ENCODE results near the gene LTB.
"Not testable (repeated sequence)": the region's sequence is repeated elsewhere in the genome, so short reads cannot be mapped to it uniquely, and the experiment has no call there.

LTB gene

GRCh38 chr6:31607317-31607716 is 25.1 kb upstream of the LTB start:
- no peak for DNase-seq

DNA sequence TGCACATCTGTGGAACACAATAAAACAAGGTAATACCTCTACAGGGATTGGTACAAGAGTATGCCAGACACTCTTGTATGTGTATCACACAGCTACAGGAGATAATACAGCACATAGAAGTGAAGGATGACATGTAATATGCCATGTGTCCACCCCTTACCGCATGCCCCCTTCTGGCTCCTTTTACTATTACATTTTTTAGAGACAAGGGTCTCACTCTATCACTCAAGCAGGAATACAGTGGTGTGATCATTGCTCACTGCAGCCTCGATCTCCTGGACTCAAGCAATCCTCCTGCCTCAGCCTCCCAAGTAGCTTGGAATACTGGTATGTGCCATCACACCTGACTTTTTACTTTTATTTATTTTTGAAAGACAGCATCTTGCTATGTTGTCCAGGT is 14.8 kb upstream of the LTB start:
- DNase-seq: no peak

DNA sequence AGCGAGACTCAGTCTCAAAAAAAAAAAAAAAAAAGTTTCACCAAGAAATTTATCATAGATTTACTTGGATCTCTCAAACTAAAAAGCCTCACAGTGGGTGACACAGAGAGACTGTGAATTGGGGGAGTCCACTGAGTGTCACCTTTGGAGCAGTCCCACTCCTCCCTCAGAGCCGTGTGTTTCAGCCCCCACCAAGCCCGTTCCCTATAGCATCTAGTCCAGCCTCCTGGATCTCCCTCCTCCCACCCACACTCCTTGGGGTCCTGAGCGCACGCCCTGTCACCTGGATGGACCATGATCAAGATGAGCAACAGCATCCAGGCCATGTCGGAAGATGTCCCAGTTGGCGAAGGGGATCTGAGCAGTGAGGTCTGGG is 10.2 kb upstream of the LTB start:
- no peak for DNase-seq

GRCh38 chr6:31590691-31591090 is 8.5 kb upstream of the LTB start:
- DNase-seq: not testable (repeated sequence)

DNA sequence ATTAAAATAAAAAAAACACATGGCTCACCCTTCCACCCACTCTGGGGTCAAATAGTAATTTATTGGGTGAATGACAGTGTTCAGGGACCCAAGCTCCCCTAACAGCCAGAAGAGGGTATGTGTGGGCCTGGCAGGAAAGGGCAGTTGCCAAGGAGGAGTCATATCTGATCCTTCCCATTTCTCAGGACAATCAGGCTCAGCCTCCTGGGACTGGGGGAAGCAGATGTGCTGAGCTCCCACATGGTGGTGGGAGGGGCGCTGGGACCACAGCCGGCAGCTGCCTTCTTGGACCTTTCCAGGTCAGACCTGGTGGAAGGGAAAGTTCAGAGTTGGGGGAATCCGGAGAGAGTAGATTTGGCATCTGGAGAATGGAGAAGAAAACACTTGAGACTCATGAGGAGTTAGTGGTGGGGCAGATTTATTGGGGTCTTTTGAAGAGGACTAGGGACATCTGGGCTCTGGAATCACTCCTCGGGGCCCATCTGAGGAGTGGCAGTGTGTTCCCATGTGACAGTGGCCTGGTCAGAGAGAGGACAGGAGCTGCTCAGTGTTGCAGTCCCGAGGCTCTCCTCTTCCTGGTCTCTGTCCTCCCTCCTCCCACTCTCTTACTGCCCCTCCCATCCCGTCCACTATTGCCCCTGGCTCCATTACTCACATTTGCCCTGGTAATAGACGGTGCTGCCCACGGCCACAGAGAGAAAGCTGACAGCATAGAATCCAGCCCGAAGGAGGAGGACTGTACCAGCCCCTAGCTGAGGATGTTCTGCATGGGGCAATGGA is 6.8 kb upstream of the LTB start:
- DNase-seq: no peak

DNA sequence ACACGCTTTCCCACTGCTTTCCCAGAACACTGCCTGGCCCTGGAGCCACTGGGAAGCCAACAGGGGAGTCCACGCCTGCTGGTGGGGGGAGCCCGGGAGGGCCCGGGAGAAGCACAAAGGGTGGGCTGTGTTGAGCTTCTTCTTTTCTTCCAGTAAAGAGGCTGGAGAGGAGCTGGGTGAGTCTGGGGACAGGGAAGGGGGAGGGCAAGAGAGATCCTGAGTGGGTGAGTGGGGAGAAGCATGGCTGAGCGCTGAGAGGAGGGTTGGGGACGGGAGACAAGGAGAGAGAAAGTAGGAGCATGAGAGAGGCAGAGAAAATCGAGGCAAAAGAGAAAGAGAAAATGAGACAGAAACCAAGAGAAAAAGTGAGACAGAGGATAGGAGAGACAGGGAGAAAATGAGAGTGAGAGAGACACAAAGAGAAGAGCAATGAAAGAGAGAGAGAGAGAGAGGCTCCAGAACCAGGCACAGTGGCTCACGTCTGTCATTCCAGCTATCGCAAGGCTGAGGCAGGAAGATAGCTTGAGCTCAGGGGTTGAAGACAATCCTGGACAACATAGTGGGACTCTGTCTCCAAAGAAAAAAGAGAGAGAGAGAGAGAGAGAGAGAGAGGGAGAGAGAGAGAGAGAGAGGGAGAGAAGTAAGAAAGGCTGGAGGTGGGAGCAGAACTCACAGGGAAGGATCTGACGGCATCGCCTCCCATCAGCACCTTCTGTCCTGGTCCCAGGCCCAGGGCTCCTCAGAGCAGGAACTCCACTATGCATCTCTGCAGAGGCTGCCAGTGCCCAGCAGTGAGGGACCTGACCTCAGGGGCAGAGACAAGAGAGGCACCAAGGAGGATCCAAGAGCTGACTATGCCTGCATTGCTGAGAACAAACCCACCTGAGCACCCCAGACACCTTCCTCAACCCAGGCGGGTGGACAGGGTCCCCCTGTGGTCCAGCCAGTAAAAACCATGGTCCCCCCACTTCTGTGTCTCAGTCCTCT is 5.9 kb upstream of the LTB start:
- DNase-seq: no peak

DNA sequence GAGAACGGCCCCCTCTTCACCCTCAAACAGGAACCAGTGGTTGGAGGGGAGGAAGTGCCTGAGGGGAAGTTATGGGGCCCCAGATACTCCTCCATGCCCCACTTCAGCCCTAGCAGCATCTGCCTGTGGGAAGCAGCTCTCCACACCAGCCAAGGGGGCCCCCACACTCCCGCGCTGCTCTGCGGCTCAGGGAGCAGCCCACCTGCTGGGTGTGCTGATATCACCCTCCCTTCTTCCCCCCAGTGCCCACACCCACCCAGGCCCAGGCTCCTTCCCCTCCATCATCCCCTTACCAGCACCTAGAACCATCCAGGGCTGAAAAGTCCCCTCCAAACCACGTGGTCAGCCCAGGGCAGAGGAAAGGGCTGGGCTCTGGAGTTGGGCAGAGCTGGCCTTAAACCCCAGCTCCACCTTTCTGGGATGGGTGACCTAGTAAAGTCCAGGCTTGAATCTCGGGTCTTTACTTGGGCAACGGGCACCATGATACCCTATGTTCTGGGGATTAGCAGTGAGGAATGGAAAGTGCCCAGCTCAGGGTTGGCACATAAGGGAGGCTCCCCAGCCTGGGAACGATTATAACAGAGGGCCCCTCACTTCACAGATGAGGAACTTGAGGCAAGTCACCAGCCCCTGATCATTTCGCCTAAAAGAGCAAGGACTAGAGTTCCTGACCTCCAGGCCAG is 4.5 kb upstream of the LTB start:
- DNase-seq: no peak

GRCh38 chr6:31586008-31586407 is 3.8 kb upstream of the LTB start, which contains the start of gene LST1:
LST1 (plus strand) TSS chr6:31586277; CDS start chr6:31587300, 1,023 bp downstream.
- no peak for DNase-seq

DNA sequence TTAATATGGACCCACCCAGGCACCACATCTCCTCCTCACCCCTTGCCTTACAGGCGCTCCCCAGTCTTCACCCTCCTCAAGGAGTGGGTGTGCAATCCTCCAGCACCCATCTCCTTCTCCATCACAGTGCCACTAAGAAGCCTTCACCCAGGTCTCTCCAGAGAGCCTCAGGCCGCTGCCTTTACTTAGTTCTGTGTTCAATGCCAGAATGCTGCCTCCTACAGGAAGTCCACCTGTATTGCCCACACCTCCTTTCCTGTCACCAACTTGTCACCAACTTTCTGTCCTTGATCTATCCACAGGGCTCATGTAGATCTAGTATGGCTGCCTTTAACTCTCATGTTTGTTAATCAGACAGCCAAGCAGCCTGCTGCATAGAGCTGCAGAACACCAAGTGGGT is 3.3 kb upstream of the LTB start:
- peak; percentile 76 for DNase-seq

DNA sequence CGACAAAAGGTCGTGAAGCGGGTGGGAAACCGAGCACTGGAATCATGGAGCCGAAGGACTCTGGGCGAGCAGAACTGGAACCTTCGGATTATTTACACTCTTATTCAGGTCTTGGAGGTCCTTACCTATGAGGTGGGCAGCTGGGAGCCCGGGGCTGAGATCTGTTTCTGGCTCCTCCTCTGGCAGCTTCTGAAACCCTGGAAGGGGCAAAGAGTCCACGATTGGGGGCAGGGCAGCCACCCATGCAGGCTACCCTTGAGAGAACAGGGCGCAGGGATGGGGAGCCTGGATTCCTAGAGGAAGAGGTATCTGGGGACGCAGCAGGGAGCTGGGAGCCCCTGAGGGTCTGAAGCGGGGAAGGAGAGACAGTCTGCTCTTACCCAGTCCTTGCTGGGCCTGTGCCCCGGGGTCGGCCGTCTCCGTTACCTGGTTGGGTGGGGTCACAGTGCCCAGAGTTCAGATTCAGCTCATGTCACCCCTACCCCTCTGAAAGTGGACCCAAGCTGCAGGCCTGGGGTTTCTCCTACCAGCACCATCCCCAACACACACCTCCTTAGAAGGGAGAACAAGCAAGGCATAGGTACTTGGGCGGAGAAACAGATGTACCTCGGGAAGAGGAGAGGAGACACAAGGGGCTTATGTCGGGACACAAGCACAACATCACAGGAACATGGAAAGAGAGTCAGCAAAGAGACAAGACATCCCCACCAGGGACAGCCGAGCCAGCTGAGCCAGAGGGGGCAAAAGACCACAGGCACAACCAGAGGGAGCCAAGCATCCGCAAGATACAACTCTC is 592 bp downstream of the LTB start:
- DNase-seq: no peak

- peak; percentile 96 for DNase-seq
Observed at GRCh38 chr6:31580807-31581433, 1.3 kb downstream of the LTB start.

GRCh38 chr6:31580438-31580740 is 1.8 kb downstream of the LTB start:
- DNase-seq: no peak

GRCh38 chr6:31579546-31580437 is 2.4 kb downstream of the LTB start:
- peak; percentile 75 for DNase-seq

DNA sequence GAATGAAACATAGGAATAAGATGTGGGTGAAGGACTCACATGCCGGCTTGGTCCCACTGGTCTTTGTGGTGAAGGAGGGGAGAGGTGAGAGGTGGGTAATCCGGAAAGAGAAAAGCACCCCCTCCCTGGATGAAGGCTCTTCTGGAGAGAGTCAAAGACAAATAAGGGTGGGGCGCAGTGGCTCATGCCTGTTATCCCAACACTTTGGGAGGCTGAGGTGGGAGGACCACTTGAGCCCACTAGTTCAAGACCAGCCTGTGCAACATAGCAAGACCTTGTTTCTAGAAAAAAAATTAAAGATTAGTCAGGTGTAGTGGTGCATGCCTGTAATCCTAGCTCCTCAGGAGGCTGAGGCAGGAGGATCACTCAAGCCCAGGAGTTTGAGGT is 3.1 kb downstream of the LTB start:
- no peak for DNase-seq

- DNase-seq: no peak
Observed at GRCh38 chr6:31578184-31579118, 3.8 kb downstream of the LTB start.

- no peak for DNase-seq
Observed at GRCh38 chr6:31577579-31577966, 4.7 kb downstream of the LTB start.

DNA sequence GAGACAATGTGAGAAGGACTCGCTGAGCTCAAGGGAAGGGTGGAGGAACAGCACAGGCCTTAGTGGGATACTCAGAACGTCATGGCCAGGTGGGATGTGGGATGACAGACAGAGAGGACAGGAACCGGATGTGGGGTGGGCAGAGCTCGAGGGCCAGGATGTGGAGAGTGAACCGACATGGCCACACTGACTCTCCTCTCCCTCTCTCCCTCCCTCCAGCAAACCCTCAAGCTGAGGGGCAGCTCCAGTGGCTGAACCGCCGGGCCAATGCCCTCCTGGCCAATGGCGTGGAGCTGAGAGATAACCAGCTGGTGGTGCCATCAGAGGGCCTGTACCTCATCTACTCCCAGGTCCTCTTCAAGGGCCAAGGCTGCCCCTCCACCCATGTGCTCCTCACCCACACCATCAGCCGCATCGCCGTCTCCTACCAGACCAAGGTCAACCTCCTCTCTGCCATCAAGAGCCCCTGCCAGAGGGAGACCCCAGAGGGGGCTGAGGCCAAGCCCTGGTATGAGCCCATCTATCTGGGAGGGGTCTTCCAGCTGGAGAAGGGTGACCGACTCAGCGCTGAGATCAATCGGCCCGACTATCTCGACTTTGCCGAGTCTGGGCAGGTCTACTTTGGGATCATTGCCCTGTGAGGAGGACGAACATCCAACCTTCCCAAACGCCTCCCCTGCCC is 5.2 kb downstream of the LTB start:
- peak; percentile 85 for DNase-seq

- DNase-seq: no peak
Observed at GRCh38 chr6:31575952-31576685, 6.1 kb downstream of the LTB start.

Measured in activated effector memory CD4-positive, alpha-beta T cell treated with anti-CD3 and anti-CD28 coated beads, Interleukin-2, amount 50 U/mL, for 16 hours (primary cell).